ENCODE results near the gene RABIF.
"Not testable (repeated sequence)": the region's sequence is repeated elsewhere in the genome, so short reads cannot be mapped to it uniquely, and the experiment has no call there.

GRCh38 chr1:202912476-202912875 lies 23.5 kb upstream of the RABIF start:
- TF ChIP-seq, protein P1, sequence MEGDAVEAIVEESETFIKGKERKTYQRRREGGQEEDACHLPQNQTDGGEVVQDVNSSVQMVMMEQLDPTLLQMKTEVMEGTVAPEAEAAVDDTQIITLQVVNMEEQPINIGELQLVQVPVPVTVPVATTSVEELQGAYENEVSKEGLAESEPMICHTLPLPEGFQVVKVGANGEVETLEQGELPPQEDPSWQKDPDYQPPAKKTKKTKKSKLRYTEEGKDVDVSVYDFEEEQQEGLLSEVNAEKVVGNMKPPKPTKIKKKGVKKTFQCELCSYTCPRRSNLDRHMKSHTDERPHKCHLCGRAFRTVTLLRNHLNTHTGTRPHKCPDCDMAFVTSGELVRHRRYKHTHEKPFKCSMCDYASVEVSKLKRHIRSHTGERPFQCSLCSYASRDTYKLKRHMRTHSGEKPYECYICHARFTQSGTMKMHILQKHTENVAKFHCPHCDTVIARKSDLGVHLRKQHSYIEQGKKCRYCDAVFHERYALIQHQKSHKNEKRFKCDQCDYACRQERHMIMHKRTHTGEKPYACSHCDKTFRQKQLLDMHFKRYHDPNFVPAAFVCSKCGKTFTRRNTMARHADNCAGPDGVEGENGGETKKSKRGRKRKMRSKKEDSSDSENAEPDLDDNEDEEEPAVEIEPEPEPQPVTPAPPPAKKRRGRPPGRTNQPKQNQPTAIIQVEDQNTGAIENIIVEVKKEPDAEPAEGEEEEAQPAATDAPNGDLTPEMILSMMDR (IDR thresholded peaks at IDR 0.05; ENCODE audit: insufficient read depth, low read depth, low read length): not testable (repeated sequence)
- TF ChIP-seq EZH2 (IDR thresholded peaks at IDR 0.05; ENCODE audit: insufficient read depth, low read length): not testable (repeated sequence)
